ENCODE data around the gene DPYD.

DNA sequence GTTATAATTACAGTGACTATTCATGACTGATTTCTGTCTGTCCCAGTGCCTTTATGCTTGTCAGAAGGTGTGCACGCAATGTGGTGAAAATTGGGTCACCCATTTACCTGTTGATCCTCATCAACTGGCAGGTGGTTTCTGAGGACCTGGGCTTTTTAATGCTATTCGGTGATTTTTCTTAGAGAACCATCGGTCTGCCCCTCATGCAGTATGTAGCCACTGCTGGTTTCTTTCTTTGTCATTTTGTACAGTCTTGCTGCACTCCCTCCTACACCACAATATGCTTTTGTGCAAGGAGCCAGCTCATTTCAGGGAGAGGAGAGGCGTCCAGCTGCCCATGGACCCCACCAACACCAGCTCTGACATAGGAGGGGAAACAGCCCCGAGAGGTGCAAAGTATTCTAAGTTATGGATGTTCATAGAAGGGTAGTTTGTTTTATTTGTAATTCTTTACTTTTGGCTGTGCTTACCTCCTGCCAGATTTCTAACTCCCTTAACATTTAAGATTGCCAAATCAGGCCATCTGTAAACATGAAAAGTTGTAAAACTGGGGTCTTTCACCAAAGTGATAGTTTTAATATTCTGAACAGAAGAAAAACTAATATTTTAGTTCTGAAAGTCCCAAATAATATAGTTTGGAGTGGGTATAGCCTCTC, 873.9 kb downstream of the DPYD start:
- TF ChIP-seq, protein P1, sequence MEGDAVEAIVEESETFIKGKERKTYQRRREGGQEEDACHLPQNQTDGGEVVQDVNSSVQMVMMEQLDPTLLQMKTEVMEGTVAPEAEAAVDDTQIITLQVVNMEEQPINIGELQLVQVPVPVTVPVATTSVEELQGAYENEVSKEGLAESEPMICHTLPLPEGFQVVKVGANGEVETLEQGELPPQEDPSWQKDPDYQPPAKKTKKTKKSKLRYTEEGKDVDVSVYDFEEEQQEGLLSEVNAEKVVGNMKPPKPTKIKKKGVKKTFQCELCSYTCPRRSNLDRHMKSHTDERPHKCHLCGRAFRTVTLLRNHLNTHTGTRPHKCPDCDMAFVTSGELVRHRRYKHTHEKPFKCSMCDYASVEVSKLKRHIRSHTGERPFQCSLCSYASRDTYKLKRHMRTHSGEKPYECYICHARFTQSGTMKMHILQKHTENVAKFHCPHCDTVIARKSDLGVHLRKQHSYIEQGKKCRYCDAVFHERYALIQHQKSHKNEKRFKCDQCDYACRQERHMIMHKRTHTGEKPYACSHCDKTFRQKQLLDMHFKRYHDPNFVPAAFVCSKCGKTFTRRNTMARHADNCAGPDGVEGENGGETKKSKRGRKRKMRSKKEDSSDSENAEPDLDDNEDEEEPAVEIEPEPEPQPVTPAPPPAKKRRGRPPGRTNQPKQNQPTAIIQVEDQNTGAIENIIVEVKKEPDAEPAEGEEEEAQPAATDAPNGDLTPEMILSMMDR (IDR thresholded peaks at IDR 0.05; ENCODE audit: low read length) = no peak
- TF ChIP-seq EZH2phosphoT487 (IDR thresholded peaks at IDR 0.05; ENCODE audit: low read length) (no peak), EZH2 (optimal IDR thresholded peaks at IDR 0.05; ENCODE audit: low read depth, low read length) (no peak)
